Erythroblast (primary cell): ENCODE results near the gene MINDY4.

Experiments used
- DNase-seq, 2 experiments: peaks; one replicate each; lab custom pipeline; 2025; lab: John Stamatoyannopoulos, UW
- GATA1 ChIP-seq: IDR thresholded peaks from 2 replicates; pipeline ENCODE4 v1.6.1; 2011; ENCODE audit warnings: low read depth, mild to moderate bottlenecking, control low read depth, low read length, moderate library complexity
- POLR2A ChIP-seq: IDR thresholded peaks from 2 replicates; pipeline ENCODE4 v1.6.1; 2011; ENCODE audit warnings: mild to moderate bottlenecking, low read length

The MINDY4 gene

GRCh38 chr7:30906515-30907240 is 135.5 kb downstream of the MINDY4 start:
- TF ChIP-seq POLR2A = no peak

GRCh38 chr7:30907527-30908267 is 136.5 kb downstream of the MINDY4 start:
- DNase-seq = no peak
- TF ChIP-seq GATA1 (no peak), POLR2A (no peak)

More at GRCh38 chr7:30906515-30907240, 135.5 kb downstream of the MINDY4 start:
- no peak for DNase-seq

- peak; percentile 14 to 29 for DNase-seq
- no peak for TF ChIP-seq GATA1
- TF ChIP-seq POLR2A = no peak
Measured at GRCh38 chr7:30908681-30909080, 137.5 kb downstream of the MINDY4 start.

GRCh38 chr7:30909431-30909830 is 138.2 kb downstream of the MINDY4 start:
- TF ChIP-seq POLR2A (no peak), GATA1 (no peak)
- no peak for DNase-seq

GRCh38 chr7:30910411-30911073 is 139.3 kb downstream of the MINDY4 start:
- TF ChIP-seq POLR2A (no peak), GATA1 (no peak)
- peak; percentile 49 to 52 for DNase-seq

- DNase-seq = no peak
- no peak for TF ChIP-seq GATA1
- TF ChIP-seq POLR2A = no peak
Measured at GRCh38 chr7:30911133-30911532, 139.9 kb downstream of the MINDY4 start.

GRCh38 chr7:30911561-30911969 is 140.3 kb downstream of the MINDY4 start, which contains the start of gene AQP1:
AQP1 (plus strand) TSS chr7:30911853; CDS start chr7:30911910, 57 bp downstream.
- no peak for TF ChIP-seq GATA1
- TF ChIP-seq POLR2A = peak; percentile 38
- DNase-seq = peak; percentile 64 to 66

- TF ChIP-seq POLR2A (no peak), GATA1 (no peak)
Measured at GRCh38 chr7:30912021-30912730, 141.0 kb downstream of the MINDY4 start.

GRCh38 chr7:30912731-30912985 is 141.4 kb downstream of the MINDY4 start:
- TF ChIP-seq GATA1 (no peak), POLR2A (no peak)
- no peak for DNase-seq

More at GRCh38 chr7:30912021-30912730, 141.0 kb downstream of the MINDY4 start:
- no peak for DNase-seq

- peak; percentile 51 to 71 for DNase-seq
- TF ChIP-seq POLR2A (no peak), GATA1 (no peak)
Measured at GRCh38 chr7:30912986-30913811, 142.0 kb downstream of the MINDY4 start.

GRCh38 chr7:30913821-30914515 is 142.8 kb downstream of the MINDY4 start:
- DNase-seq = peak; percentile 78 to 81
- TF ChIP-seq GATA1 = no peak
- TF ChIP-seq POLR2A = no peak

- no peak for DNase-seq
- TF ChIP-seq POLR2A (no peak), GATA1 (no peak)
Measured at GRCh38 chr7:30914596-30914995, 143.4 kb downstream of the MINDY4 start.
